ENCODE results near the gene PYROXD2.
"Not testable (repeated sequence)": the region's sequence is repeated elsewhere in the genome, so short reads cannot be mapped to it uniquely, and the experiment has no call there.

The PYROXD2 gene

DNA sequence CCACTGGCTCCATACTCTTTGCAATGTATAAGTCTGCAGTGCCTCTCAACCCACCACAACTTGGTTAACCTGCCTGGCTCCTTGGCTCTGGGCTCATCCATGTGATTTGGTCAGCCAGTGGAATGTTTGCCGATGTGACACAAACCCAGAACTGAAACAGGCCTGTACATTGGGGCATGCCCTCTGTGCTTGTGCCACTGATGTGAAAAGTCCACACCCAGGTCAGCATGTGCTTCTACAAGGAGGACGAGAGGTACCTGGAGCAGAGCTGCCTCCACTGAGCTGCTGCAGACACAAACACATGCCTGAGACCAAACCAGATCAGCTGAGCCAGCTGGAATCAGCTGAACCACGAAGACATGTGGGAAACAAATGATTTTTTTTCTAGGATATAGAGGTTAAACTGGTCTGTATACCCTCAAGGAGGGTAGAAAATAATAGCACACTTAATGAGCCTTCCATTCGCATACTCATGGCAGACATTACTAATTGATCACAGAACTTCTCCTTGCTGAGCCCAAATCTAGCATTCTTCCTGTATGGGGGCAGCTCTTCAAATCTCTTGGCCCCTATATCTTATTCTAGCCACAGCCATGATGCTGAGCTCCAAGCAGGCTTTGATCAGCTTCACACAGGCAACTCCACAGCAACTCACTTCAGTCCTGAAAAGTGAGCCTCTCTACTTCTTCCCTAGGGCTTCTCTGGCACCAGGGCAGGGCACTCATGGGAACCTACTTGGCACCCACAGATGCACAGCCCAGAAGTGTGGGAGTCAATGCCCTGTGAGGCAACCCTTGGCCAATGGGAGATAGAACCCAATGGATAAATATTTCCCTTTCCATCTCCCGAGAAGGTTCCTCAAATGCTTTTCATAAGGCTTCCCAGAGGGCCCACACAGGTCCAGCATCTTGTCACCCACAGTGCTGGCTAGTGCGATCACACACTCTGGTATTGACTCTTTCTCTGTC is 18.6 kb downstream of the PYROXD2 start:
- no peak for DNase-seq (ENCODE audit: extremely low read depth in 1 of 2, low read depth in 1 of 2)

- no peak for DNase-seq (ENCODE audit: extremely low read depth in 1 of 2, low read depth in 1 of 2)
Measured at GRCh38 chr10:98394851-98395440, 20.0 kb downstream of the PYROXD2 start.

GRCh38 chr10:98391578-98391991 is 23.4 kb downstream of the PYROXD2 start:
- no peak for DNase-seq (ENCODE audit: extremely low read depth in 1 of 2, low read depth in 1 of 2)

DNA sequence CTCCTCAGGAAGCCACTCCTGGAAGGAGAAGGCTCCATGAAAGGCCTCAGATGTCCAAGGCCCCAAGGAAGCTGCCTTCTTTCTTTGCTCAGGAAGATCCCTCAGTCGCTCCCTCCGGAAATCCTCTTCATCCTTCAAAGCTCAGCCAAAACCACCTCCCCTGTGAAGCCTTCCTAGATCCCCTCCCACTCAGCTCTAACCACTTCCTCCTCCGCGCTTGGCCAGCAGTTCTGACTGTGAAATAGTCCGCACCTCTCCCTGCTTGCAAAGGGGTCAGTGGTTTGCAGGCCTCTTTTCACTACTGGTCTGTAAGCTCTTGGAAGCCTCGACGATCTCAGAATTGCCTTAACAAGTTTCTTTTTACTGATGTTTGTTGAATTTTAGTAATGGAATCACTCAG is 23.9 kb downstream of the PYROXD2 start:
- no peak for DNase-seq (ENCODE audit: extremely low read depth in 1 of 2, low read depth in 1 of 2)

DNA sequence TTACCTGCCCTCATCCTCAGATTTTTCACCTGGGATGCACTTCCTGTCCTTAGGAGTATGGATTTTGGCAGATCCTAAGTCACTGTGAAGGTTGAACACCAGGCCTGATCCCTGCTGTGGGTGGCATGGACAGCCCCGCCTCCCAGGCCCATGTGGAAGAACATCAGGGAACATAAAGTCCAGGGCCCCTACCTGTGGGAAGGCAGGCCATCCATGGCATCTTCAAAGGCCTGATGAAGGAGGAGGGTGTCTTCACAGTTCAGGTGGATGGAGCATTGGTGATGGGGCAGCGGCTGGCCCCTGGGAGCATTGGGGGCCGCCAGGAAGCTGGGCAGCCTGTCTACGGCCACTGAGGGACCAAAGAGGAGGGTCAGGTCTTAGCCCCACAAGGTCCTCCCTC is 24.6 kb downstream of the PYROXD2 start:
- no peak for DNase-seq (ENCODE audit: extremely low read depth in 1 of 2, low read depth in 1 of 2)

DNA sequence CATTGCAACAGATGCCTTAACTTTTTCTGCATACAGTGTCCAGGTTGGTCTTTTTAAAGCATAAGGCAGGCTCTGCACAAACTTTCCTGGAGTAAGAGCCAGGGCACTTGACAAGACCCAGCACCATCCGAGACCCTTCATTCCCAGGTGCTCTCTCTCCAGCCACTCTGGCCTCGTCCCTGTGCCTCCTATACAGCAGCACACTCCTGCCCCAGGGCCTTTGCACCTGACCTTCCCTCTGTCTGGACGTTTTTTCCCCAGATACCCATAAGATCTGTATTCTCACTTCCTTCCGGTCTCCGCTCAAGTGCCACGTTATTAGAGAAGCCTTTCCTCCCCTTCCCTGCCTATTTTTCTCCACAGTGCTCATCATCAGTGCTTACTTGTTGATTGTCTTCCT is 25.6 kb downstream of the PYROXD2 start:
- no peak for DNase-seq (ENCODE audit: extremely low read depth in 1 of 2, low read depth in 1 of 2)

DNA sequence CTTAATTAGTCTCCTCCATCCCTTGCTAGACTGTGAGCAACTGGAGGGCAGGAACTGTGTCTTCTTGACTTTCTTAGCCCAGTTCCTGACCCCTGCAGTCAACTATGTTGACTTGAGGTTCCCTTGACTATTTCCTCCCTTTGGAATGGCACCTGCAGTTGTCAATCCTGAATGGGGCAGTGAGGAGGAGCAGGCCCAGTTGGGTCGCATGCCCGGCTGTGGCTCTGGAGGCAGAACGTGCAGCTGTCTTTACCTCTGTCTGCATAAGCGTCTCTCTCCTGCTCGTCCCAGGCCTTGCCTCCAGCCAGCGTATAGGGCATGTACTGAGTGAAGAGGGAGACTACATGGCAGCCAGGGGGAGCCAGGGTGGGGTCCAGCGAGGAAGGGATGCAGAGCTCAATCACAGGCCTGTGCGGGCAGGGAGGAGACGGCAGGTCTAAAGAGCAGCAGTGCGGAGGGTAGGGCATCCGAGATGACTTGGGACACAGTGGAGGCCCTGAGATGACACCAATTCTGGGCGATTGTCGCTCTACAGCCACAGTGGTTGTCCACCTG is 26.8 kb downstream of the PYROXD2 start:
- DNase-seq (ENCODE audit: extremely low read depth in 1 of 2, low read depth in 1 of 2) = no peak

GRCh38 chr10:98384531-98385133 is 30.4 kb downstream of the PYROXD2 start:
- DNase-seq (ENCODE audit: extremely low read depth in 1 of 2, low read depth in 1 of 2) = no peak

- DNase-seq (ENCODE audit: extremely low read depth in 1 of 2, low read depth in 1 of 2) = no peak
Measured at GRCh38 chr10:98383869-98384268, 31.1 kb downstream of the PYROXD2 start.

DNA sequence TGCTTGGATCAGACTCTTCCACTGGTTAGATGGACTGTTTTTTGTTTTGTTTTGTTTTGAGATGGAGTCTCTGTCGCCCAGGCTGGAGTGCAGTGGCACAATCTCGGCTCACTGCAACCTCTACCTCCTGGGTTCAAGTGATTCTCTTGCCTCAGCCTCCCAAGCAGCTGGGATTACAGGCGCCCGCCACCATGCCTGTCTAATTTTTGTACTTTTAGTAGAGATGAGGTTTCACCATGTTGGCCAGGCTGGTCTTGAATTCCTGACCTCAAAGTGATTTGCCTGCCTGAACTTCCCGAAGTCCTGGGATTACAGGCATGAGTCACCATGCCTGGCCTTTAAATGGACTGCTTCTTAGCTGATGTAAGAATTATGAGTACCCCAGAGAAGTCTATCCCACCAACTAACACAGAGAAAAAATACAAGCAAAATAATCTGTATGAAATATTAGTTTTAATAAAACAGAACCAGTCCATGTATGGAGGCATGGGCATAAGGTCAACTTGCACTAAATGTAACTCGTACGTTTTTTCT is 31.8 kb downstream of the PYROXD2 start:
- DNase-seq (ENCODE audit: extremely low read depth in 1 of 2, low read depth in 1 of 2) = not testable (repeated sequence)

- no peak for DNase-seq (ENCODE audit: extremely low read depth in 1 of 2, low read depth in 1 of 2)
Measured at GRCh38 chr10:98382691-98383101, 32.3 kb downstream of the PYROXD2 start.

GRCh38 chr10:98380493-98381339 is 34.3 kb downstream of the PYROXD2 start:
- DNase-seq (ENCODE audit: extremely low read depth in 1 of 2, low read depth in 1 of 2) = no peak

- DNase-seq (ENCODE audit: extremely low read depth in 1 of 2, low read depth in 1 of 2) = no peak
Measured at GRCh38 chr10:98378722-98379121, 36.3 kb downstream of the PYROXD2 start.

GRCh38 chr10:98377536-98377935 is 37.4 kb downstream of the PYROXD2 start:
- no peak for DNase-seq (ENCODE audit: extremely low read depth in 1 of 2, low read depth in 1 of 2)

GRCh38 chr10:98377001-98377400 is 38.0 kb downstream of the PYROXD2 start:
- DNase-seq (ENCODE audit: extremely low read depth in 1 of 2, low read depth in 1 of 2) = no peak

- DNase-seq (ENCODE audit: extremely low read depth in 1 of 2, low read depth in 1 of 2) = no peak
Measured at GRCh38 chr10:98376485-98376884, 38.5 kb downstream of the PYROXD2 start.

DNA sequence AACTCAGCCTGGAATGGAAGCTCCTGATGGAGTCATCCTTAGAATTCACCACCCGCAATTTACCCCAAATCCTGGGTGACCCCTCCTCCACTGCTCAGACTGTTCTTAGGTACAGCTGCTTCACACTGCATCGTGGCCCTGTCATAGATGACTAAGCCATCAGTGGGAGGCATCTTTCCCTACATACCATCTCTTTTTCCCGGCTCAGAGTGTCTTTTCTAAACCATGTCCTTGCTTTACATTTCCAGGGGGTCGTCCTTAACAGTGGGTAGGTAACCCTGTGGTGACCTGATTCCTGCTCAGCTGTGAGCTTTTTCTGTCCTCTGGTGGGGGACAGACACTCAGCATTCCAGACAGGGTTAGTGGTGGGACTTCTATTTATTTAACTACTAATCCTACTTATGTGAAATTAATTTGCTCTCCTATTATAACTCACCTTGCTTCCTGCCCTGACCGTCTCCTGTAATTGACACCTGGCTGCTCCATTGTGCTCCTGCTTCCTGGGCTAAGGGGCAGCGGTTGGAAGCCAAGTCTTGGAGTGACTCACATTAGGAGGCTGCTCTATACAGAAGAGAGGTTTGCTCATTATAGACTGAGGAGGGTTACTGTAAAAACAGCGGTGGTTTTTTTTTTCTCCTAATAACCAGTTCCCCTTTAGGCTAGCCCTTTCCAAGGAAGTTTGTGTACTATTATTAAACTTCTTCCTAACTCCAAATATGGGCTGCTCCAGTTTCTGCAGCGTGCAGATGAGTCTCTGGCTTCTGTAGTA is 40.6 kb downstream of the PYROXD2 start:
- DNase-seq (ENCODE audit: extremely low read depth in 1 of 2, low read depth in 1 of 2) = no peak

DNA sequence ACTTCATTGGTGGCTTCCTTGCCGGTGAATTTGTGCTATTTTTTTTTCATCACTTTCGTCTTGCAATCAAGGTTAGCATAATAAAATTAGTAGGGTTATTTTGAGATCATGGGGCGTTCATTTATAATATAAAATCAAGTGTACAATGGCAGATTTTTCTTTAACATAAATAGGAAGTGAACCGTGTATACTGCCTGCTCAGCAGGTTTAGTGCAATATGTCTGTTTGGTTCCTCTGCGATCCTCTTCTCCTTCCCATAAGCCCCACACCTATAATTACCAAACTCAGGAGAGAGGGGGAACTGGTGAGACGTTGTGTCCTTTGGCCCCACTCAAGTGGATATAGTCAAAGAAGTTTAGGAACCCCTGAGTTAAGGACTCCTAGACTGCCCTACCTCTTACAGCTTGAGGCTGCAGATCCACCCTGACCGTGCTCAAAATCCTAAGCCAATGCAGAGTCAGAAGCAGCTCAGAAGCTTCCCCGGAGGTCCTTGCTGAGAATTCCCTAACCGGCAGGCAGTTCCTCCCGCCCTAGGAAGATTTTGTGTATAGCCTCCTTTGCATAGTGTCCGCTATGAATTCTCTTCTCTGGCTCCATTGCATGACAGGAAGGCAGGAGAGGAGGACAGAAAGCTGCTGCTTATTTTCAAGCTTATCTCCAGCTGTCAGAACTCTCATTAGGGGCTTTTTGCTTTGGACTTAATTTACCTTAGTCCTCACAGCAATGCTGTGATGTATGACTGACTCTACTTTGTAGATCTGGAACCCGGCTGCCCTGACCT is 41.5 kb downstream of the PYROXD2 start:
- DNase-seq (ENCODE audit: extremely low read depth in 1 of 2, low read depth in 1 of 2) = no peak
